Colonic mucosa (tissue), 4 donors: Measurements from ENCODE around the gene HGS. TPM values are rescaled to one million over a fixed set of nuclear protein-coding genes. Genes with fewer than 3 reads are reported as not detected.

Source experiments
- DNase-seq: peaks from one replicate; pipeline ENCODE4 v3.0.0-alpha.2; 2020
- H3K27ac ChIP-seq: fragments of 200-600 bp; one replicate; pipeline ENCODE4 v1.8.0; 2021
- H3K27me3 ChIP-seq: fragments of 200-600 bp; one replicate; pipeline ENCODE4 v1.8.0; 2021
- H3K36me3 ChIP-seq: fragments of 200-600 bp; one replicate; pipeline ENCODE4 v1.8.0; 2021
- H3K4me1 ChIP-seq: fragments of 200-600 bp; one replicate; pipeline ENCODE4 v1.8.0; 2021; ENCODE audit warnings: mild to moderate bottlenecking
- H3K4me3 ChIP-seq: fragments of 200-600 bp; one replicate; pipeline ENCODE4 v1.8.0; 2021
- H3K9ac ChIP-seq, 2 donors: one replicate each; pipeline ENCODE4 v1.7.0; 2013; ENCODE audit warnings: control low read depth in 2 of 2, low read depth in 2 of 2, low read length in 2 of 2
- H3K9me3 ChIP-seq: fragments of 200-600 bp; one replicate; pipeline ENCODE4 v1.8.0; 2021
- intact Hi-C: fragments of 100-400 bp; cut with DNase I; formaldehyde crosslinking; loops from one replicate; pipeline ENCODE4 v1.14.1; 2022
- microRNA-seq: library from miRNA; unstranded; fragments of <30 nt; microRNA quantifications from one replicate; pipeline ENCODE4, GENCODE V29; 2019
- total RNA-seq, 2 donors: library from RNA; stranded (reverse); fragmentation: NEBNext Ultra II Directional in 1 of 2; extraction: Animal tissue kit (Norgen Biotek cat#: 25700) in 1 of 2; gene quantifications; one replicate each; pipeline ENCODE4 v1.2.1, GENCODE V29; 2021
- TF ChIP-seq, protein P1 (sequence below): fragments of 200-600 bp; IDR thresholded peaks from one replicate; pipeline ENCODE4 v1.8.0; 2022; ENCODE audit warnings: antibody characterized with exemption, mild to moderate bottlenecking
- donor health status: healthy.
- donor health status: DM: no; HTN: no; CAD: no.
- donor health status: DM: no; HTN: no; CAD: no.

Gene HGS
- total RNA-seq, 2 donors from 2014 or later = 75.2 to 131 TPM

DNA sequence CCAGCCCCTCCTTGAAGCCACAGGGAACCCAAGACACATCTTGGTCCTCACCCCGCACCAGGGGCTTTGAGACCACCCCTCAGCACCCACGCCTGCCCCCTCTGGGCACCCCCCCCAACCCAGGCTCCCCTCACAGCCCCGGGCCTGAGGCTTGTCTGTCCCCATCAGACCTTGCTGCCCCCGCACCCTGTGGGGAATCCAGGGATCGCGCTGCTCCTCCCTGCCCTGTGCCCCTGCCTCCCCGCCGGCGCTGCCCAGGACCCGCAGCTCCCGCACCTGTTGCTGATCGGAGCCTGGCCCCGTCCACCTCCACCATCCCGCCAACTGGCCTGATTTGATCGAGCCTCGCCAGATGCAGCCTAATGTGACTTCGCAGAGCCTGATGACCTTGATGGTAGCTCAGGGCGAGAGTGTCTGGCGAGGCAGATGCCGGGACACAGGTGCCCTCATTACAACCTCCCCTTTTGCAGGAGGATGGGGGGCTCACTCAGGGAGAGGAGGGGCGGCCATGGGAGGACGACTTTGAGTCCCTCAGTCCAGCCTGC is 57.3 kb downstream of the HGS start:
- peaks cover 2% of the 10 kb centered on the region for H3K4me1 ChIP-seq
- no peak overlapping the region for H3K27ac ChIP-seq
- peaks cover 15% of the 10 kb centered on the region for H3K27me3 ChIP-seq
- H3K9me3 ChIP-seq = no peaks in the 10 kb centered on the region
- no peak for DNase-seq
- intact Hi-C loops = no loop called here
- TF ChIP-seq, protein P1, sequence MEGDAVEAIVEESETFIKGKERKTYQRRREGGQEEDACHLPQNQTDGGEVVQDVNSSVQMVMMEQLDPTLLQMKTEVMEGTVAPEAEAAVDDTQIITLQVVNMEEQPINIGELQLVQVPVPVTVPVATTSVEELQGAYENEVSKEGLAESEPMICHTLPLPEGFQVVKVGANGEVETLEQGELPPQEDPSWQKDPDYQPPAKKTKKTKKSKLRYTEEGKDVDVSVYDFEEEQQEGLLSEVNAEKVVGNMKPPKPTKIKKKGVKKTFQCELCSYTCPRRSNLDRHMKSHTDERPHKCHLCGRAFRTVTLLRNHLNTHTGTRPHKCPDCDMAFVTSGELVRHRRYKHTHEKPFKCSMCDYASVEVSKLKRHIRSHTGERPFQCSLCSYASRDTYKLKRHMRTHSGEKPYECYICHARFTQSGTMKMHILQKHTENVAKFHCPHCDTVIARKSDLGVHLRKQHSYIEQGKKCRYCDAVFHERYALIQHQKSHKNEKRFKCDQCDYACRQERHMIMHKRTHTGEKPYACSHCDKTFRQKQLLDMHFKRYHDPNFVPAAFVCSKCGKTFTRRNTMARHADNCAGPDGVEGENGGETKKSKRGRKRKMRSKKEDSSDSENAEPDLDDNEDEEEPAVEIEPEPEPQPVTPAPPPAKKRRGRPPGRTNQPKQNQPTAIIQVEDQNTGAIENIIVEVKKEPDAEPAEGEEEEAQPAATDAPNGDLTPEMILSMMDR = no peak
- no peak overlapping the region for H3K9ac ChIP-seq
- H3K4me3 ChIP-seq = no peak overlapping the region
- no peaks in the 10 kb centered on the region for H3K36me3 ChIP-seq

DNA sequence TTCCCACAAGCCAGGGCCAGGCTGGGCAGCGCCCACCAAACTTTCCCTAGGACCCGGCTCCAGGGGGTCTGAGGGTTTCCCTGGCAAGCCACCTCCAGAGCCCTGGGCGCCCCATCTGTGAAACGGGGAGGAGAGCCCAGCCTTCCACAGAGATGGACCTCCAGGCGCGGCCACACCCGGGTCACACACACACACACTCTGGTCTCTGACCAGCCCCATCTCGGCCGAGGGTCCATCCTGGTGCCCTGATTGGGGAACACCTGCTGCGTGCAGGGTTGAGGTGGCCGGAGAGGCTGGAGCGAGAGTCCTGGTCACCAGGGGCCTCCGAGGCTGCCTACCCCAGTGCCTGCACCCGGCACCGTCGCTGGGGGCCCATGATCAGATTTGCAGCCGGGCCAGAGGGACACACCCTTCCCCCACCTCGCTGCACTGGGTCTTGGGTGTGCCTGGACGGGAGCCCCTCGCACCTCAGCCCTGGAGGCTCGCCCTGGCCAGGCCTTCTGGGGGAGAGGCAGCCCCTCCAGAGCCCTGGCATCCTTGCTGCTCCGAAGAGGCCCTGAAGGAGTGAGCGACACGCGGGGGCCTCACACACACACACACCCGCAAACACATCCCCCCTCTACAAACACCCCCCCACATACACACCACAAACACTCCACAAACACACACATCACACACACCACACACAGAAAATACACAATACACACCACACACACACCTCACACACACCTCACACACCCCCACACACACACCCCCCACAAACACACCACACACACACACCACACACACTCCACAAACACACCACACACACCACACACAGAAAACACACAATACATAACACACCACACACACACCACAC is 58.0 kb downstream of the HGS start:
- H3K27ac ChIP-seq = no peak overlapping the region
- intact Hi-C loops = no loop called here
- TF ChIP-seq, protein P1 = no peak
- peaks cover 15% of the 10 kb centered on the region for H3K27me3 ChIP-seq
- no peak overlapping the region for H3K9ac ChIP-seq
- H3K36me3 ChIP-seq = no peaks in the 10 kb centered on the region
- no peak overlapping the region for H3K4me3 ChIP-seq
- DNase-seq = no peak
- H3K4me1 ChIP-seq = no peaks in the 10 kb centered on the region
- H3K9me3 ChIP-seq = no peaks in the 10 kb centered on the region

Small RNA genes within 50 kb of the gene (microRNA-seq; reads per million reads assigned to microRNA genes)
- not detected for gene MIR6786

Other genes with a start within 250 kb of the HGS start
- 1,000 to 10,000 TPM; 4,489 to 4,790 TPM for gene ACTG1, start 171.2 kb upstream of the HGS start, total RNA-seq
- gene FSCN2, start 155.6 kb upstream of the HGS start, total RNA-seq = 1 to 10 TPM; 1.0 to 2.2 TPM
- gene FAAP100, start 131.7 kb upstream of the HGS start, total RNA-seq = 10 to 100 TPM; 16.5 to 34.3 TPM
- 10 to 100 TPM; 69.8 to 74.1 TPM for gene NPLOC4, start 46.9 kb upstream of the HGS start, total RNA-seq
- under 1 TPM; 0.25 to 0.32 TPM for gene TSPAN10, start 46.8 kb upstream of the HGS start, total RNA-seq
- not detected for gene PDE6G, start 27.5 kb upstream of the HGS start, total RNA-seq
- 10 to 100 TPM; 21.7 to 42.8 TPM for gene OXLD1, start 17.4 kb upstream of the HGS start, total RNA-seq
- 10 to 100 TPM; 13.7 to 41.1 TPM for gene CCDC137, start 17.3 kb upstream of the HGS start, total RNA-seq
- gene ARL16, start 214 bp upstream of the HGS start, total RNA-seq = 10 to 100 TPM; 24.6 to 25.0 TPM
- gene MRPL12, start 19.4 kb downstream of the HGS start, total RNA-seq = 100 to 1,000 TPM; 106 to 225 TPM
- 100 to 1,000 TPM in 1 of 2 donors, 10 to 100 TPM in 1; 46.0 to 110 TPM for gene SLC25A10, start 28.3 kb downstream of the HGS start, total RNA-seq
- gene GCGR, start 120.1 kb downstream of the HGS start, total RNA-seq = not detected
- gene MCRIP1, start 149.3 kb downstream of the HGS start, total RNA-seq = 10 to 100 TPM; 25.9 to 26.2 TPM
- not detected for gene PPP1R27, start 151.0 kb downstream of the HGS start, total RNA-seq
- gene P4HB, start 176.5 kb downstream of the HGS start, total RNA-seq = 1,000 to 10,000 TPM in 1 of 2 donors, 100 to 1,000 TPM in 1; 719 to 1,051 TPM
- 100 to 1,000 TPM; 407 to 546 TPM for gene ARHGDIA, start 187.3 kb downstream of the HGS start, total RNA-seq
- gene ALYREF, start 207.6 kb downstream of the HGS start, total RNA-seq = 100 to 1,000 TPM in 1 of 2 donors, 10 to 100 TPM in 1; 66.6 to 191 TPM
- 100 to 1,000 TPM; 106 to 174 TPM for gene ANAPC11, start 207.7 kb downstream of the HGS start, total RNA-seq
- under 1 TPM in 1 of 2 donors, not detected in 1; 0.22 TPM for gene NPB, start 218.2 kb downstream of the HGS start, total RNA-seq
- 10 to 100 TPM; 47.5 to 71.6 TPM for gene PCYT2, start 227.4 kb downstream of the HGS start, total RNA-seq
- 10 to 100 TPM; 43.3 to 81.9 TPM for gene SIRT7, start 234.2 kb downstream of the HGS start, total RNA-seq
- 10 to 100 TPM; 16.0 to 20.4 TPM for gene MAFG, start 243.7 kb downstream of the HGS start, total RNA-seq